CD4-positive, alpha-beta T cell treated with Interleukin-17A for 1 hour (primary cell): ENCODE results near the gene SOWAHA.
A peak's percentile ranks its signal among the peaks of the same experiment; 100 is the strongest.
"Not testable (repeated sequence)": the region's sequence is repeated elsewhere in the genome, so short reads cannot be mapped to it uniquely, and the experiment has no call there.

Experiments used
- DNase-seq: peaks from one replicate; pipeline ENCODE4 v3.0.0-alpha.2; 2020

Gene SOWAHA

GRCh38 chr5:132828846-132829494 lies 15.9 kb downstream of the SOWAHA start:
- no peak for DNase-seq

GRCh38 chr5:132829742-132830435 lies 16.8 kb downstream of the SOWAHA start:
- peak; percentile 70 for DNase-seq

GRCh38 chr5:132830436-132831094 lies 17.5 kb downstream of the SOWAHA start, which contains the start of gene SHROOM1:
Gene SHROOM1 (minus strand): TSS chr5:132830647. CDS start chr5:132826140, 4,507 bp downstream.
- no peak for DNase-seq

- DNase-seq = no peak
These were observed 18.2 kb downstream of the SOWAHA start for GRCh38 chr5:132831095-132831860.

GRCh38 chr5:132832612-132833011 lies 19.5 kb downstream of the SOWAHA start:
- DNase-seq = no peak

GRCh38 chr5:132834057-132834456 lies 21.0 kb downstream of the SOWAHA start:
- no peak for DNase-seq

GRCh38 chr5:132836852-132837251 lies 23.8 kb downstream of the SOWAHA start:
- DNase-seq = no peak

GRCh38 chr5:132837868-132838267 lies 24.8 kb downstream of the SOWAHA start:
- no peak for DNase-seq

- DNase-seq = no peak
These were observed 25.6 kb downstream of the SOWAHA start for GRCh38 chr5:132838516-132839282.

GRCh38 chr5:132839426-132840301 lies 26.6 kb downstream of the SOWAHA start:
- DNase-seq = no peak

- DNase-seq = no peak
These were observed 27.2 kb downstream of the SOWAHA start for GRCh38 chr5:132840313-132840712.

GRCh38 chr5:132840896-132841295 lies 27.8 kb downstream of the SOWAHA start:
- DNase-seq = no peak

- no peak for DNase-seq
These were observed 28.2 kb downstream of the SOWAHA start for GRCh38 chr5:132841305-132841704.

- no peak for DNase-seq
These were observed 35.2 kb downstream of the SOWAHA start for GRCh38 chr5:132848270-132848669.

GRCh38 chr5:132849347-132849746 lies 36.2 kb downstream of the SOWAHA start:
- no peak for DNase-seq

- no peak for DNase-seq
These were observed 37.0 kb downstream of the SOWAHA start for GRCh38 chr5:132850066-132850465.

GRCh38 chr5:132853323-132853722 lies 40.2 kb downstream of the SOWAHA start:
- no peak for DNase-seq

- no peak for DNase-seq
These were observed 40.7 kb downstream of the SOWAHA start for GRCh38 chr5:132853790-132854189.

GRCh38 chr5:132854301-132854700 lies 41.2 kb downstream of the SOWAHA start:
- DNase-seq = no peak

GRCh38 chr5:132854992-132855391 lies 41.9 kb downstream of the SOWAHA start:
- not testable (repeated sequence) for DNase-seq

GRCh38 chr5:132856011-132856410 lies 42.9 kb downstream of the SOWAHA start:
- DNase-seq = no peak
